MCF 10A (cell line): ENCODE results near the gene FAM200C. TPM values are rescaled to one million over a fixed set of nuclear protein-coding genes. Genes with fewer than 3 reads are reported as not detected.
A peak's percentile ranks its signal among the peaks of the same experiment; 100 is the strongest.

ENCODE experiments used
- BruUV-seq: library from RNA; stranded (reverse); fragments of 400-500 nt; replicated peaks from 2 replicates; lab custom pipeline; 2021; lab: Mats Ljungman, UMichigan
- CTCF ChIA-PET: fragments of 300-600 bp; sonication (Branson Sonifier 250); formaldehyde crosslinking; extraction: SDS; loops from one replicate; lab custom pipeline; 2021; ENCODE audit warnings: antibody characterized with exemption, inconsistent platforms; lab: Yijun Ruan, JAX
- POLR2A ChIA-PET: fragments of 300-600, 350-650 bp; sonication (Branson Sonifier 250); formaldehyde crosslinking; extraction: SDS; loops from one replicate; lab custom pipeline; 2020; ENCODE audit warnings: antibody characterized with exemption, inconsistent platforms; lab: Yijun Ruan, JAX
- DNase-seq: peaks from one replicate; pipeline ENCODE4 v3.0.0-alpha.2; 2018; ENCODE audit not compliant: unreplicated experiment
- H3K27ac Mint-ChIP-seq: one replicate; pipeline ENCODE4 v1.8.0; 2022; ENCODE audit warnings: mild to moderate bottlenecking, low read depth, mixed read lengths; ENCODE audit not compliant: unreplicated experiment
- H3K27me3 Mint-ChIP-seq: one replicate; pipeline ENCODE4 v1.8.0; 2022; ENCODE audit warnings: mixed read lengths; ENCODE audit not compliant: insufficient read depth, unreplicated experiment
- H3K36me3 Mint-ChIP-seq: one replicate; pipeline ENCODE4 v1.8.0; 2022; ENCODE audit warnings: mild to moderate bottlenecking, moderate library complexity, mixed read lengths; ENCODE audit not compliant: insufficient read depth, unreplicated experiment
- H3K4me1 Mint-ChIP-seq: one replicate; pipeline ENCODE4 v1.8.0; 2022; ENCODE audit warnings: mixed read lengths; ENCODE audit not compliant: insufficient read depth, unreplicated experiment
- H3K4me3 Mint-ChIP-seq: one replicate; pipeline ENCODE4 v1.8.0; 2022; ENCODE audit warnings: mild to moderate bottlenecking, moderate library complexity, mixed read lengths; ENCODE audit not compliant: unreplicated experiment
- H3K9me3 Mint-ChIP-seq: one replicate; pipeline ENCODE4 v1.8.0; 2022; ENCODE audit warnings: mixed read lengths; ENCODE audit not compliant: unreplicated experiment
- CTCF ChIP-seq: fragments of 200-600 bp; IDR thresholded peaks from one replicate; pipeline ENCODE4 v1.8.0; 2022; ENCODE audit warnings: antibody characterized with exemption, mild to moderate bottlenecking; ENCODE audit not compliant: unreplicated experiment
- intact Hi-C: fragments of 100-400 bp; cut with micrococcal nuclease; formaldehyde crosslinking; loops from 2 replicates; pipeline ENCODE4 v1.14.1; 2022
- total RNA-seq: library from RNA; stranded (reverse); gene quantifications from 2 replicates; pipeline ENCODE4 v1.2.3, GENCODE V29; 2022

The FAM200C gene
- total RNA-seq, 1 experiment from 2014 or later = 2.2 TPM

- intact Hi-C loops = no loop called here
- no peaks in the 10 kb centered on the region for H3K4me1 Mint-ChIP-seq
- H3K27me3 Mint-ChIP-seq = peaks cover 39% of the 10 kb centered on the region
- POLR2A ChIA-PET = no interaction called here
- no TSS peak for BruUV-seq
- no peak overlapping the region for H3K4me3 Mint-ChIP-seq
- H3K27ac Mint-ChIP-seq = no peak overlapping the region
- CTCF ChIA-PET = interaction anchor here (0.7 to 1.3 kb wide), 2 partner anchors 15 to 772 kb away, joined by 3 read pairs; no protein-coding TSS in a partner anchor
- no peaks in the 10 kb centered on the region for H3K36me3 Mint-ChIP-seq
- DNase-seq = no peak
- TF ChIP-seq CTCF = no peak
- no peaks in the 10 kb centered on the region for H3K9me3 Mint-ChIP-seq
These were observed 24.2 kb downstream of the FAM200C start for GRCh38 chr5:160375701-160376100.

GRCh38 chr5:160375166-160375565 is 24.7 kb downstream of the FAM200C start:
- BruUV-seq = no TSS peak
- CTCF ChIA-PET = interaction anchor here (0.6 kb wide), 1 partner anchor 14 kb away, joined by 3 read pairs; no protein-coding TSS in a partner anchor
- Mint-ChIP-seq H3K9me3 (no peaks in the 10 kb centered on the region), H3K4me3 (no peak overlapping the region), H3K27me3 (peaks cover 39% of the 10 kb centered on the region), H3K27ac (no peak overlapping the region), H3K4me1 (no peaks in the 10 kb centered on the region), H3K36me3 (no peaks in the 10 kb centered on the region)
- no peak for DNase-seq
- intact Hi-C loops = no loop called here
- no peak for TF ChIP-seq CTCF
- POLR2A ChIA-PET = no interaction called here

GRCh38 chr5:160371294-160371693 is 28.6 kb downstream of the FAM200C start:
- no peak for DNase-seq
- no peak overlapping the region for H3K27ac Mint-ChIP-seq
- no peaks in the 10 kb centered on the region for H3K9me3 Mint-ChIP-seq
- POLR2A ChIA-PET = interaction anchor here (0.7 kb wide), 1 partner anchor 27 kb away, joined by 3 read pairs; no protein-coding TSS in a partner anchor
- no TSS peak for BruUV-seq
- peak overlapping the region; percentile 64 for H3K4me3 Mint-ChIP-seq
- intact Hi-C loops = no loop called here
- no peak for TF ChIP-seq CTCF
- CTCF ChIA-PET = interaction anchor here (0.7 to 1.8 kb wide), 5 partner anchors 26 to 349 kb away, joined by 3 to 8 read pairs (median 4); no protein-coding TSS in a partner anchor
- peaks cover 44% of the 10 kb centered on the region for H3K27me3 Mint-ChIP-seq
- peaks cover 7% of the 10 kb centered on the region for H3K4me1 Mint-ChIP-seq
- no peaks in the 10 kb centered on the region for H3K36me3 Mint-ChIP-seq

- TF ChIP-seq CTCF = no peak
- POLR2A ChIA-PET = interaction anchor here (0.7 to 0.9 kb wide), 4 partner anchors 18 to 71 kb away, joined by 3 to 4 read pairs (median 3); no protein-coding TSS in a partner anchor
- CTCF ChIA-PET = interaction anchor here (0.6 to 1.8 kb wide), 8 partner anchors 19 to 348 kb away, joined by 3 to 8 read pairs (median 6); no protein-coding TSS in a partner anchor
- Mint-ChIP-seq H3K4me1 (peaks cover 7% of the 10 kb centered on the region), H3K27me3 (peaks cover 37% of the 10 kb centered on the region), H3K4me3 (peak overlapping the region; percentile 64), H3K36me3 (no peaks in the 10 kb centered on the region), H3K27ac (no peak overlapping the region), H3K9me3 (no peaks in the 10 kb centered on the region)
- intact Hi-C loops = no loop called here
- BruUV-seq = no TSS peak
- DNase-seq = no peak
These were observed 29.2 kb downstream of the FAM200C start for GRCh38 chr5:160370713-160371034.
